ENCODE data around the gene WDR37.

DNA sequence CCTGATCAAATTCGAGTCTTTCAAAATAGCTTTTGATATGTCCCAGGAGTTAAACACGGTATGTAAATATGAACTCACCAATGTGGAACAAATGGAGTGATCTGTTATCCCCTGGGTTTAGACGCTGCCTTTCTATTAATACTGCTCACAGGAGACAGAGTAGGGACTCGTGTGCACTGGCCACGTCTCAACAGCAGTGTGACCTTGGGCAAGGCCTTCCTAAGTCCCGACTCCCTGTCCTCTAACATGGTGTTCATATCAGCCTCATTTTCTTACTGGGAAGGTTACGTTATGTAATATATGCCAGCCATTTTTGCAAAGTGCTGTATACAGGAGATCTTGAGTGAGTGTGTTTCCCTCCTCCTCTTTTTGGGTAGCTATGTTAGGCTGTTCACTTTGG lies 1.8 kb downstream of the WDR37 start:
- TF ChIP-seq EP300 (IDR thresholded peaks at IDR 0.05; ENCODE audit: low read length) = no peak
- no peak for TF ChIP-seq TAF1 (IDR thresholded peaks at IDR 0.05; ENCODE audit: control insufficient read depth, extremely low read depth, insufficient read depth, low read length, severe bottlenecking)
- TF ChIP-seq, protein P1, sequence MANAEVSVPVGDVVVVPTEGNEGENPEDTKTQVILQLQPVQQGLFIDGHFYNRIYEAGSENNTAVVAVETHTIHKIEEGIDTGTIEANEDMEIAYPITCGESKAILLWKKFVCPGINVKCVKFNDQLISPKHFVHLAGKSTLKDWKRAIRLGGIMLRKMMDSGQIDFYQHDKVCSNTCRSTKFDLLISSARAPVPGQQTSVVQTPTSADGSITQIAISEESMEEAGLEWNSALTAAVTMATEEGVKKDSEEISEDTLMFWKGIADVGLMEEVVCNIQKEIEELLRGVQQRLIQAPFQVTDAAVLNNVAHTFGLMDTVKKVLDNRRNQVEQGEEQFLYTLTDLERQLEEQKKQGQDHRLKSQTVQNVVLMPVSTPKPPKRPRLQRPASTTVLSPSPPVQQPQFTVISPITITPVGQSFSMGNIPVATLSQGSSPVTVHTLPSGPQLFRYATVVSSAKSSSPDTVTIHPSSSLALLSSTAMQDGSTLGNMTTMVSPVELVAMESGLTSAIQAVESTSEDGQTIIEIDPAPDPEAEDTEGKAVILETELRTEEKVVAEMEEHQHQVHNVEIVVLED (CRISPR knock-in tag; IDR thresholded peaks at IDR 0.05) = no peak
- TF ChIP-seq ZNF583 (CRISPR knock-in tag; IDR thresholded peaks at IDR 0.05) = no peak
- TF ChIP-seq, protein P2, sequence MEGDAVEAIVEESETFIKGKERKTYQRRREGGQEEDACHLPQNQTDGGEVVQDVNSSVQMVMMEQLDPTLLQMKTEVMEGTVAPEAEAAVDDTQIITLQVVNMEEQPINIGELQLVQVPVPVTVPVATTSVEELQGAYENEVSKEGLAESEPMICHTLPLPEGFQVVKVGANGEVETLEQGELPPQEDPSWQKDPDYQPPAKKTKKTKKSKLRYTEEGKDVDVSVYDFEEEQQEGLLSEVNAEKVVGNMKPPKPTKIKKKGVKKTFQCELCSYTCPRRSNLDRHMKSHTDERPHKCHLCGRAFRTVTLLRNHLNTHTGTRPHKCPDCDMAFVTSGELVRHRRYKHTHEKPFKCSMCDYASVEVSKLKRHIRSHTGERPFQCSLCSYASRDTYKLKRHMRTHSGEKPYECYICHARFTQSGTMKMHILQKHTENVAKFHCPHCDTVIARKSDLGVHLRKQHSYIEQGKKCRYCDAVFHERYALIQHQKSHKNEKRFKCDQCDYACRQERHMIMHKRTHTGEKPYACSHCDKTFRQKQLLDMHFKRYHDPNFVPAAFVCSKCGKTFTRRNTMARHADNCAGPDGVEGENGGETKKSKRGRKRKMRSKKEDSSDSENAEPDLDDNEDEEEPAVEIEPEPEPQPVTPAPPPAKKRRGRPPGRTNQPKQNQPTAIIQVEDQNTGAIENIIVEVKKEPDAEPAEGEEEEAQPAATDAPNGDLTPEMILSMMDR (IDR thresholded peaks at IDR 0.05 in 2 of 3, conservative IDR thresholded peaks at IDR 0.05 in 1 of 3; ENCODE audit: insufficient read depth in 2 of 3, low read depth in 1 of 3, low read length in 3 of 3) = no peak
- no peak for TF ChIP-seq RAD21 (CRISPR knock-in tag; conservative IDR thresholded peaks at IDR 0.05 in 1 of 2, IDR thresholded peaks at IDR 0.05 in 1 of 2)

Data from K562 (cell line).